K562 (cell line): Measurements from ENCODE around the gene DIPK1A. TPM values are rescaled to one million over a fixed set of nuclear protein-coding genes. Genes with fewer than 3 reads are reported as not detected.

ENCODE experiments used
- ARID1B ChIP-seq: fragments of 450-650 bp; IDR thresholded peaks from 2 replicates; pipeline ENCODE4 v1.6.1; 2016; ENCODE audit warnings: antibody characterized with exemption, mild to moderate bottlenecking, inconsistent platforms
- CTCF ChIP-seq, 3 experiments: IDR thresholded peaks in 2 of 3; conservative IDR thresholded peaks in 1 of 3; 2 replicates each; pipeline ENCODE4 v1.5.1; 2011 to 2012; ENCODE audit warnings: low read length in 3 of 3, mild to moderate bottlenecking in 3 of 3, control low read depth in 2 of 3, improper control_type of control experiment in 1 of 3, inconsistent platforms in 1 of 3, low read depth in 1 of 3, mixed read lengths in 1 of 3, moderate library complexity in 1 of 3; ENCODE audit not compliant: insufficient read depth in 2 of 3
- E2F4 ChIP-seq: sonication (generic); formaldehyde crosslinking; IDR thresholded peaks from 2 replicates; pipeline ENCODE4 v1.8.0; 2022; ENCODE audit warnings: mild to moderate bottlenecking, low read depth, missing genetic modification reagents
- HNRNPH1 ChIP-seq: fragments of 200-400 bp; formaldehyde crosslinking; optimal IDR thresholded peaks from 2 replicates; pipeline ENCODE3; 2017; ENCODE audit warnings: low read depth, mild to moderate bottlenecking, low read length, moderate library complexity
- RAD21 ChIP-seq, 2 experiments: fragments of 250-450 bp in 1 of 2; fragments of 450-650 bp in 1 of 2; sonication (Bioruptor Pico) in 1 of 2; formaldehyde crosslinking in 1 of 2; IDR thresholded peaks in 1 of 2; conservative IDR thresholded peaks in 1 of 2; 2 replicates each; pipeline versions ENCODE4 v1.4.0 to v1.8.0; 2020 to 2022; ENCODE audit warnings: mild to moderate bottlenecking in 2 of 2, moderate library complexity in 1 of 2
- RAD51 ChIP-seq: fragments of 450-650 bp; IDR thresholded peaks from 2 replicates; pipeline ENCODE4 v1.7.1; 2016; ENCODE audit warnings: low read depth, mild to moderate bottlenecking, borderline replicate concordance
- RFX1 ChIP-seq: fragments of 450-650 bp; IDR thresholded peaks from 2 replicates; pipeline ENCODE4 v1.6.1; 2016; ENCODE audit warnings: mild to moderate bottlenecking, moderate library complexity
- SAFB ChIP-seq: fragments of 200-400 bp; formaldehyde crosslinking; IDR thresholded peaks from 2 replicates; pipeline ENCODE4 v1.6.1; 2017; ENCODE audit warnings: low read depth, low read length, borderline replicate concordance
- ZBTB2 ChIP-seq: fragments of 450-650 bp; IDR thresholded peaks from 2 replicates; pipeline ENCODE4 v1.6.1; 2016; ENCODE audit warnings: antibody characterized with exemption
- ZFX ChIP-seq: sonication (generic); formaldehyde crosslinking; IDR thresholded peaks from 2 replicates; pipeline ENCODE4 v1.8.0; 2022; ENCODE audit warnings: mild to moderate bottlenecking, missing genetic modification reagents, moderate library complexity
- polyA plus RNA-seq, 8 experiments: library from polyadenylated mRNA; depleted of rRNA in 4 of 8; stranded (reverse) in 5 of 8; unstranded in 3 of 8; fragments of >200 nt; fragmentation: Nextera tagmentation in 2 of 8; fragmentation: Illumina TruSeq in 1 of 8; extraction: Ambion mirVana in 2 of 8; extraction: Trizol in 1 of 8; gene quantifications; 2 replicates each; pipeline versions ENCODE4 v1.2.1 to v1.2.3, GENCODE V29; 2011 to 2014; ENCODE audit warnings: inconsistent platforms in 1 of 8, missing spikeins in 1 of 8
- total RNA-seq, 7 experiments: library from RNA; depleted of rRNA in 6 of 7; stranded (reverse); fragments of >200 nt in 6 of 7; fragmentation: Illumina TruSeq in 2 of 7; extraction: Trizol in 2 of 7; gene quantifications; 2 replicates each; pipeline versions ENCODE4 v1.2.1 to v1.2.3, GENCODE V29; 2011 to 2021; ENCODE audit warnings: low replicate concordance in 1 of 7
- TF ChIP-seq, protein P1 (sequence below), 2 experiments: fragments of 450-650 bp; IDR thresholded peaks; 2 replicates each; pipeline ENCODE4 v1.6.1; 2016; ENCODE audit warnings: mild to moderate bottlenecking in 2 of 2, borderline replicate concordance in 1 of 2, low read depth in 1 of 2, moderate library complexity in 1 of 2

DIPK1A gene
- total and polyA plus RNA-seq, 9 of the 15 experiments (the other 6 are each of a cell fraction or from before 2014, with no cell fraction given), result 0.54 to 2.5 (median 1.3) TPM

- TF ChIP-seq, protein P1, sequence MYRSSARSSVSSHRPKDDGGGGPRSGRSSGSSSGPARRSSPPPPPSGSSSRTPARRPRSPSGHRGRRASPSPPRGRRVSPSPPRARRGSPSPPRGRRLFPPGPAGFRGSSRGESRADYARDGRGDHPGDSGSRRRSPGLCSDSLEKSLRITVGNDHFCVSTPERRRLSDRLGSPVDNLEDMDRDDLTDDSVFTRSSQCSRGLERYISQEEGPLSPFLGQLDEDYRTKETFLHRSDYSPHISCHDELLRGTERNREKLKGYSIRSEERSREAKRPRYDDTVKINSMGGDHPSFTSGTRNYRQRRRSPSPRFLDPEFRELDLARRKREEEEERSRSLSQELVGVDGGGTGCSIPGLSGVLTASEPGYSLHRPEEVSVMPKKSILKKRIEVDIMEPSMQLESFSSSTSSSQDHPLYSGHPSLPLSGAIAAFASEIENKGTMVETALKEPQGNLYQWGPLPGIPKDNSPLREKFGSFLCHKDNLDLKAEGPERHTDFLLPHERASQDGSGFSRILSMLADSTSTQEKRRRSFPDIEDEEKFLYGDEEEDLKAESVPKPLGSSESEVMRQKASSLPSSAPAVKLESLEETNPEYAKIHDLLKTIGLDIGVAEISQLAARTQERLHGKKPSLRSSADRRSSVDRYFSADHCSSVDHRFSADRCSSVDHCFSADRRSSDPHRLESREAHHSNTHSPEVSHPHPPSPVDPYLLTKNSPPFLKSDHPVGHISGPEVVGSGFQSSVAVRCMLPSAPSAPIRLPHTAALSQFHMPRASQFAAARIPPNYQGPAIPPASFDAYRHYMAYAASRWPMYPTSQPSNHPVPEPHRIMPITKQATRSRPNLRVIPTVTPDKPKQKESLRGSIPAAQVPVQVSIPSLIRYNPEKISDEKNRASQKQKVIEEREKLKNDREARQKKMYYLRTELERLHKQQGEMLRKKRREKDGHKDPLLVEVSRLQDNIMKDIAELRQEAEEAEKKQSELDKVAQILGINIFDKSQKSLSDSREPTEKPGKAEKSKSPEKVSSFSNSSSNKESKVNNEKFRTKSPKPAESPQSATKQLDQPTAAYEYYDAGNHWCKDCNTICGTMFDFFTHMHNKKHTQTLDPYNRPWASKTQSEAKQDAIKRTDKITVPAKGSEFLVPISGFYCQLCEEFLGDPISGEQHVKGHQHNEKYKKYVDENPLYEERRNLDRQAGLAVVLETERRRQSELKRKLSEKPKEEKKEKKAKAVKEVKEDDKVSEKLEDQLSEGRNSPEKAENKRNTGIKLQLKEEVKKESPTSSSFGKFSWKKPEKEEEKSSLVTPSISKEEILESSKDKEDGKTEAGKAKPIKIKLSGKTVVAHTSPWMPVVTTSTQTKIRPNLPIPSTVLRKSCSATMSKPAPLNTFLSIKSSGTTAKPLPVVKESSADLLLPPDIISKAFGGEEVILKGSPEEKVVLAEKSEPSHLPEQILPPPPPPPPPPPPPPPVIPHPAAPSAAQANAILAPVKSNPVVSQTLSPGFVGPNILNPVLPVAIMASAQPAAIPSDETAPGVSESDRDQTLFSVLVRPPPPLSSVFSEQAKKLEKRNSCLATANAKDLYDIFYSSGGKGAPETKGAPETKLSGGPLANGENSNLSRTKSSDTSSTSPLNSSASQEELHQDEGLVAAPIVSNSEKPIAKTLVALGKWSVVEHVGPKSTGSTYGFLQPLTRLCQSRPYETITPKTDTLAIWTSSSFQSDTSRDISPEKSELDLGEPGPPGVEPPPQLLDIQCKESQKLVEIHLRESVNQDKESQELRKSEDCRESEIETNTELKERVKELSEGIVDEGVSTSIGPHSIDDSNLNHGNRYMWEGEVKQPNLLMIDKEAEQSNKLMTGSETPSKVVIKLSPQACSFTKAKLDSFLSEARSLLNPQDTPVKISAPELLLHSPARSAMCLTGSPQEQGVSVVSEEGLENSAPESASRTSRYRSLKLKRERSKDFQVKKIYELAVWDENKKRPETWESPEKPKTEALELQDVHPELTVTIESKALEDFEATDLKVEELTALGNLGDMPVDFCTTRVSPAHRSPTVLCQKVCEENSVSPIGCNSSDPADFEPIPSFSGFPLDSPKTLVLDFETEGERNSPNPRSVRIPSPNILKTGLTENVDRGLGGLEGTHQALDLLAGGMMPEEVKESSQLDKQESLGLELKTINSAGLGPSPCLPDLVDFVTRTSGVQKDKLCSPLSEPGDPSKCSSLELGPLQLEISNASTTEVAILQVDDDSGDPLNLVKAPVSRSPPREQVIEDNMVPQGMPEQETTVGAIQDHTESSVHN (IDR thresholded peaks at IDR 0.05; ENCODE audit: borderline replicate concordance in 1 of 2, low read depth in 1 of 2), result no peak
- TF ChIP-seq E2F4 (CRISPR knock-in tag) (no peak), SAFB (no peak), RAD51 (no peak), RAD21 (CRISPR knock-in tag; conservative IDR thresholded peaks at IDR 0.05 in 1 of 2, IDR thresholded peaks at IDR 0.05 in 1 of 2) (peak; percentile 61 to 83), CTCF (IDR thresholded peaks at IDR 0.05 in 2 of 3, conservative IDR thresholded peaks at IDR 0.05 in 1 of 3; ENCODE audit: insufficient read depth in 2 of 3, low read depth in 1 of 3, low read length in 3 of 3) (peak; percentile 70 to 80 (median 71)), ZFX (no peak), ZBTB2 (no peak), RFX1 (no peak), ARID1B (0 out of 2 replicates have a peak, but pooled peaks have one; percentile 15), HNRNPH1 (no peak)
These were observed 143.1 kb downstream of the DIPK1A start (continued) for GRCh38 chr1:92817986-92818764.
